GM21737 (cell line): ENCODE measurements around the gene ESPN.
"Not testable (repeated sequence)": the region's sequence is repeated elsewhere in the genome, so short reads cannot be mapped to it uniquely, and the experiment has no call there.

Experiments
- ATAC-seq: cut with Tn5 transposase; IDR thresholded peaks from one replicate; pipeline ENCODE4 v1.9.1; 2021; ENCODE audit warnings: mild to moderate bottlenecking, moderate library complexity; ENCODE audit not compliant: unreplicated experiment

Gene ESPN

DNA sequence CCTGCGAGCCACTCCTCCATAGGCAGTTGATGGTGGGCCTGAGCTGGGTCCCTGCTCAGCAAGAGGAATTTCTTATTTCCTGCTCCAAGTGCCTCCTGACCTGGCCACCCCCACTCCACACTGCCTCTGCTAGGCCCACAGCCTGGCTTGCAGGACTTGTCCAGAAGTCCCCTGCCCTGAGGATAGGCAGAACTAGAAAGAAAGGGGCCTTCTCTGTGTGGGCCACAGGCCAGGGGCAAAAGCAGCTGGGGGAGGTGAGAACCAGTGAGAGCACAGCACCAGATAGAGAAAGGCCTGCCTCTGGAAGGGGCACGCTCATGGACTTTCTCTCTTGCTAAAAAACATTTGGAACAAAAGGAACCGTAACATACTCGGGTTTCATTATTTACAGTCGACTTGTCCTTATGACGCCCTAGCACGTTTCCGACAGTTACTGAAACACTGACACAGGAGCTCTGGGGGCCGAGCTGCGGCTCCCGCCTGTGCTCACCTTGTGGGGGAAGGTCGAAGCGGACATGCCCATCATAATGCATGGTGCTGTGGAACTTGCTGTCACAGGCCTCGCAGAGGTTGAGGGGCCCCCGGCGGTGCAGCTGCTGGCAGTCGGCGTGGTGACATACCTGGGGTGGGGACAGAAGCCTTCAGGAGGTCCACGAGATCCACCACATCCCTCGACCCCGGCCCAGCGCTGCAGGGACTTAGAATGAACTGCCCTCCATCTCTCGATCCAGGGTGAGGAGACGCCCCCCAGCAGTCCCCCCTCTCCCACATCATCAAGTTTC, 52.7 kb downstream of the ESPN start:
- ATAC-seq: no peak

DNA sequence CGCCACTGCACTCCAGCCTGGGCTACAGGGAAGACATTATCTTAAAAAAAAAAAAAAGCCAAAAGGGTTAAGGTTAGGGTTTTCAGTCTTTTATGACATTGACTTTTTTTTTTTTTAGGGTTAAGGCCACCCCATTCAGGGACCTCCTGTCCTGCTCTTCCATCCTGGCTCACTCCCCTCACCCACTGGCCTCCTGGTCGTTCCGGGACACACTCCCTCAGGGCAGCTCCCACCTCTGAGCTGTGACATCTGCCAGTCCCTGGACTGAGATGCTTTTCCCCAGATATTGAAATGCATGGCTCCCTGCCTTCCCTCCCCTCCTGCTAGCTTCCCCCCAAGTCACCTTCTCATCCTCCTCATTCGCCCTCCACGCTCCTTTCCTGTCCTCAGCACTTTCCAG, 57.2 kb downstream of the ESPN start:
- no peak for ATAC-seq

DNA sequence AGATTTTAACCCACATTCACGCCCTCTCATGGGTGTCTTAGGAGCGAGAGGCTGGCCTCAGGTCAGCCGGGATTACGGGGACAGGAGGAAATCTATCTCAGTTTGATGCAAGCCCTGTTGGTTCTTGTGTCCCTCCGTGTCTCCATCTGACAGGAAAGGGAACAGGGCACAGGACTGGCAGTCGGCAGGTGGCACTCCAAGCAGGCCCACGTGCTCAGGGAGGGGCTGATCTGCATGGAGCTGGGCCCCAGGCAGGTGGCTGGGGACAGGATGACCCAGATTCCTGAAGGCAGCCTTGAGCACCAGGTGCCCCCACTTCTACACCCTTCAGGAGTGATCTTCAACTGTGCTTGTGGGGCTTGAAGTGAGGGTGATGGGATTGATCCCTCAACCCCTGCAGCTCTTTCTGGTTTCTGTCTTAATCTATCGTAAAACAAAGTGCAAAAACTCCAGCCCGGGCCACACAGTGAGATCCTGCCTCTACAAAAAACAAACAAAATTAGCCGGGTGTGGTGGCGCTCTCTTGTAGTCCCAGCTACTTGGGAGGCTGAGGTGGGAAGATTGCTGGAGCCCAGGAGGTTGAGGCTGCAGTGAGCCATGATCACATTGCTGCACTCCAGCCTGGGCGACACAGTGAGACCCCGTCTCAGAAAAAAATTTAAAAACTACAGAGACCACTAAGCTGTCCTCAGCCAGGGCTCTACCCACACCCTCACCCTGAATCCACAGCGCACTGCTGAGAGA, 58.6 kb downstream of the ESPN start:
- no peak for ATAC-seq

DNA sequence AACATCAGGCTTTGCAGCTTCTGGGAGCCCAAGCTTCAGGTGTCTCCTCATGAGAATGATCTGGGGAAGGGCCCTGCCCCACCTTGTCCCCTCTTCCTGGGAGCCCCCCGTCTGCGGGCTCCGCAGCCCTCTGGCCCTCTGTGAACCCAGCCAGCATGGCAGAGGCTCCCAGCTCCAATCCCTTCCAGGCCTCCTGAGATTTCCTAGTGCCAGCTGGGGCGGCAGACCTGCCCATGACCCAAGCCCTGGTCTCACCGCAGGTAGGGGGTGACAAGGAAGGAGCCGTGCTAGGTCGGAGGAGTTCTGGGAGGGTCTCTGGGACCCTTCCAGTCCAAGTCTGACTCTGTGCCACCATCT, 59.2 kb downstream of the ESPN start:
- no peak for ATAC-seq

DNA sequence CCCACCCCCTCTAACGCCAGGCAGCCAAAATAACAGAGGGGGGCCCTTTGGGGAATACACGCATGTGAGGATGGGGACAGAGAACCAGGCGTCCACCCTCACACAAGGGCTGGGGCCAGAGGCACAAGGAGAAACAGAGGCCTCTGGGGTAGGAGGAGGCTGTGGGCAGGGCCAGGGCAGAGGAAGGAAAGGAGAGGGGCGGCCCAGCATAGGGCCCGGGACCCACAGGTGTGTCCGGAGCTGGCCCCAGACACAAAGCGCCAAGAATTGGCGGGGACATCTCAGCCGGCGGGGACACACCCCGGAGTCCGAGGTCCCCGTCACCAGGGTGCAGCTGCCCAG, 60.2 kb downstream of the ESPN start:
- no peak for ATAC-seq

DNA sequence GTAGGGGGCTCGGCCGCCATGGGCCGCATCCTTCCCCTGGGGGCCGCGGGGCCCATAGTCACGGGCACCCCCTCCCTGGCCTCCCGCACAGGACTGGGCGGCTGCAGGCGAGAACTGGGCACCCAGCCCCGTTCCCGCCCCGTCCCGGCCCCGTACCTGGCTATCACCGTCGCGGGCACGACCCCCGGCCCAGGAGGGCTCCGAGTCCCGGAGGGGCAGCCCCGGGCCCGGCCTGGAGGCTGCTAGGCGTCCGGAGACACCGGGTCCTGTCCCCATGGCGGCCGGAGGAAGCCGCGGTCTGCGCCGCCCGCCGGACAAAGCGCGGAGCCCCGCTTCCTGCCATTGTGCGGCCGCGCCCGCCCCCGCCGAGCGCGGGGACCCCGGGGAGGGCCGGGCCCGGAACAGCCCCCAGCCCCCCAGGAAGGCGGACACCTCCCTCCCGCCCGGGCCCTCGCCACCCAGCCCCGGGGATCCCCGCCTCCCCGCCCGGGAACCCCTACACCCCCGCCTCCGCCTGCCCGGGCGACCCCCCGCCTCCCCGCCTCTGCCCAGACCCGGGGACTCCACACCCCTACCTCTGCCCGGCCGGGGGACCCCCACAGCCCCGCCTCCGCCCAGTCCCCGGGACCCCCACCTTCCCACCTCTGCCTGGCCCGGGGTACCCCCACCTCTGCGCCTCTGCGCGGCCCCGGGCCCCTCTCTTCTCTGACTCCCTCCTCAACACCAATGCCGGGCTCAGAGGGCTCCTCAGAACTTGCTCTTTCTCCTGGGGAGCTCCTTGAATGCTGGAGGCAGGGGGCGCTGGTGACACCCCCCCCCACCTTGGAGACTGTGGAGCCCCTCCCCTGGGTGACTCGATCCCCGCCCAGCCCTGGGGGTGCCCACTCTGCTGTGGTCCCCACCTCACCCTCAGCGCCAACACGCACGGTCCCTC, 60.9 kb downstream of the ESPN start:
- no peak for ATAC-seq

DNA sequence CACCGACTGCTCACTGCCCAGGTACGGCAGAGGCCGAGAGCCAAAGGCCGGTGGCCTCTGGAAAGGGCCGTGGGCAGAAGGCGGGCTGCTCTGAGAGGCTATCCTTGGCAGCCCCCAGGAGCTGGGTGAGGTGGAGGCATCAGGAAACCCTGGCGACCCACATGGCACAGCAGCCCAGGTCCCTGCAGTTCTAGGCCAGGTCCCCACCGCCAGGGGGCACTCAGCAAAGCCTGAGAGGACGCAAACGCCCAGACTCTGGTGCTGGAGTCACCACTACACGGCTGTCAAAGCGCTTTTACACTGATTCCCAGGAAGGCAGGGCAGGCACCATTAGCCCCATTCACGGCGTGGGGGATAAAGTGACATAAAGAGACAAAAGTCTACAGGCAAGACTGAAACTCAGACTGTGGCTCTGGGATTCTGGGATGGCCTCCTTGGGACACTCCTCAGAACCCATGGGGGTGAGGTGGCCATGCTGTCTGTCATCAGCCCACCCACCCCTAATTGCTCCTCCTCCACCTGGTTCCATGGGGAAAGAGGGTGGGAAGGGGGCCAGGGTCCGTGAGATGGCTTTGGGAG, 61.9 kb downstream of the ESPN start:
- ATAC-seq: no peak

DNA sequence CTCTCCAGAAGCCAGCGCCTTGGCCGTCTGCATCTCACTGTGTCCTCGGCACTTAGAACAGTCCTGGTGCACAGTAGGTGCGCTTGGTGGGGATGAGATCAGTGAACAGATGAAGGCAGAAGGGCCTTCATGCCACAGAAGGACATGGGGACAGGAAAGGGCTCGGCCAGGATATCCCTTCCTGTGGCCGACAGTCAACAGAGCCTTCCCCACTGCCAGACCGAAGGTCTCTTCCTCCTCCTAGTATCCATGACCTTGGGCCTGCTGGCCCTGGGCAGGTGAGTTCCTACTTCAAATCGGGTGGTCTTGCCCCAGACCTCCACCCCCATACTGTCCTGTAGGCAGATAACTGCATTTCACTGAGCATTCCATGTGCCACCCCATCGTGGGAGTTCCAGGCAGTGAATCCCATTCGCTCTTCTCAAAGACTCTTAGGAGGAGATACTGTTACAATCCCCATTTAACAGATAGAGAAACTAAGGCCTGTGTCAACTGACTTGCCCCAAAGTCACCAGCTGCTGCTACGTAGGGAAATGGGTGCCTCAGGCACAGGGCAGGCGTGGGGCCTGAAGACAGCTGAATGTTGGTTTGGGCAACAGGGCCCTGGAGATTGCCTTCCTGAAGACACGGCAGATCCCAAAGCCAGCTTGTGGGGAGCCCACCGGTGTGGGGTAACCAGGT, 63.4 kb downstream of the ESPN start:
- ATAC-seq: no peak

DNA sequence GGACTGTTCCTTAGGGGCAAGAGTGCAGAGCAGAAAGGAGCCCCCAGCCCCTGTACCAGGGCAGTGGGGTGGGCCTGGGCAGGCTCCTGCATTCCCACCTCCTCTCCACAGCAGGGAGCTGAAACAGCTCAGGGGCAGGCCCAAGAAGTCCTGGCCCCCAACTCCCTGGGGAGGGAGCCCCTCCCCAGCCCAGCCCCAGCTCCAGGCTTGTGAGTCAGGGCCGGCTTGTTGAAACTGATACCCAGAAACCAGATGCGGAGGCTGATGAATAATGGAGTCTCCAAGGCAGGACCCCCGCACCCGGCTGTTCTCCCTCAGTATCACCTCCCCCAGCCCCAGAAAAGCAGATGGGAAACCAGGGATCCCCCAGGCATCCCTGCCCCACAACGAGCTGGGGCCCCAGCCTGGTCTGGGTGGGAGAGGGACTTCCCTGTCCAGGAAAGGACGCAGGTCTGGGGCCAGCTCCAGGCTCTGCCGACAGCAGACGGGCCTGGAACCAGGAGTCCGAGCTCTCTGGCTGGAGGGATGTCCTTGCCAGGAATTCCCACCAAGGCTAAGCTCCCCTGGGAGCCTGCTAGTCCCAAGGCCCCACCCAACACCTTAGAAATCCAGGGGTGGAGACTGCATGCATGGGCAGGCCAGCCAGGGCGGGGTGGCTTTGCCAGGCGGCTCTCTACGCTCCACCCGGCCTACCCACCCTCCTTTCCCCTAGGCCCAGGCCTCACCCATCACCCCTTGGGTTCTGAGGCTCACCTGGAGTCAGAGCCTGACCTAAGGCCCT, 64.2 kb downstream of the ESPN start:
- no peak for ATAC-seq

DNA sequence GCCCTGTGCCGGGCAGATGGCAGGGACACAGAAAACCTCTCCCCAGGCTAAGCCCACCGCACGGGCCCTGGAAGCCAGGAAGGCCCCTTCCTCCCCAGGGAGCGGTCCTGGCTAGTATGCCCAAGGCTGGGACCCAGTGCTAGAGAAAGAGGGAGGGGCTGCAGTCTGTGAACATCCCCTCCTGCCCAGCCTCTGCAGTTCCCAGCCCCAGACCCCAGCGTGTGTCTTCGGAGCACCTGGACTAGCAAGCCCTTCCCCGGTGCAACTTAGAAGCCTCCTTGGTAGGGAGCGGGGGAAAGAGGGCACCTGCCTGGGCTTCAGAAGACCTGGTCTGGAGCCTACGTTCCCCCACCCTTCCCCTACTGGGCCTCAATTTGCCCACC, 64.8 kb downstream of the ESPN start:
- ATAC-seq: no peak

DNA sequence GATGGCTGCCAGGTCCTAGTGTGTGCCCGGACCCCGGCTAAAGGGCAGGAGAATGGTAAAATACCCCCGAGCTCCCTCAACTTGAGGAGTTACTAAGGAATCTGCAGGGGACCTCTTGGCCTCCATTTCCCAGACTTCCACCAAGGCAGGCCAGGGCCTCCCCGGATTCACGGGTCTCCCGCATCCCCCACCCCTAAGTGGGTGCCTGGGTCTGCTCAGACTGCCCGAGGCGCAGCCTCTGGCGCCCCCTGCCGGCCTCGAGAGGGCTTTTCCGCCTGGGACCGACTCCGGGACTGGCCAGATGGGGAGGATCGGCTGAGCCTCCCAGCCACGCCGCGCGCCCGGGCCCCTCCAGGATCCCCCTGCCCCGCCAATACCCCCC, 65.2 kb downstream of the ESPN start:
- ATAC-seq: peak; percentile 50

DNA sequence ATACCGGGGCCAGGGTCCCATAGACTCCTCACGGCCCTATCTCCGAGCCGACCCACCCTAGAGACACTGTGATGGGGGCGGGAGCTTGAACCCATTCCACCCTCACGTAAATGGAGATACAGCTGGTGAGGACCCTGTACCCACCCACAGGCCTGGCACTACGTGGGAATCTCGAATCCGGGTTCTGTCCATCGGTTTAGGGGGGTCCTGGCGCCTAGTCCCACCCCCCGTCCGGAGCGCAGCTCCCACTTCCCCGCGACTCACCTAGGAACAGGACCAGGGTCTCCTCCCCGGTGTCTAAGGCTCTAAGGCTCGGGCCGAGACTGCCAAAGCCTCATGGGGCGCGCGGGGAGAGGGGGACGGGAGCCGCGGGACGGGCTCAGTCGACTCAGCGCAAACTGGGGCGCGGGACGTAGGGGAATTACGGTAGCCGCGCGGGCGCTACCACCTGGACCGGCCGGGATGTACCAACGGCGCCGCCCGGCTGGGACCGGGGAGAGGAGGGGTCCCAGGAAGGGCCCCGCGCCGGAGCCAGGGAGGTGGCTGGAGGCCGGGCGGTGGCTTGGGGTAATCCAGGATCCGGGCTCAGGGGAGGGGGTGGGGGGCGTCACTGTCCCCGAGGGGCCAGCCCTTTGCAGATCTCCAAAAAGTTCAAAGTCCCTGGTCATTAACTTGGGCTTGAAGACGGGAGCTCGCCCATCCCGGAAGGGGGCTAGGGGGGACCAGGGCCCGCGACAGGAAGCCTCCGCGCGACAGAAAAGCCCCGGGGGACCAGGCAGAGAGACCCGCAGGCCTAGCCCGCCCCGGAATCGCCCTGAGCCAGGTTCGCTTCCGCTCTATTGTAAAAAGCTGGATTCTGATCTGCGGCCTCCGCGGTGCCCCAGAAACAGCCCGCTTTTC, 65.9 kb downstream of the ESPN start:
- no peak for ATAC-seq

DNA sequence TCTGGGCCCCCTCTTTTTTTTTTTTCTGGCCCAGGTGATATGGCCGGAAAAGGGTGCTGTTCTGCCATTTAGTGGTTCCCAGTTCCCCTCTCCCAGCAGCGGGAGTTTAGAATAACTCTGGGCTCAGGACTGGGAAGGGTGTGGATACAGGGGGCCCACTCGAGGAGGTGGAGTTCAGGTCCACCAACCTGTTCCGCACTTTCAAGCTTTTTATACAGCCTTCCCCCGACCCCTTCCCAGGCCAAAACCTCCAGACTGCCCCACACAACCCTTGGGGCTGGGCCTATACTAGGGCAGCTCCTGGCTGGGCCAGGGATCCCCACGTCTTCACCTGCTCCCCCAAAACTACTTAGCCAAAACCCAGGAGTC, 66.5 kb downstream of the ESPN start:
- ATAC-seq: no peak

DNA sequence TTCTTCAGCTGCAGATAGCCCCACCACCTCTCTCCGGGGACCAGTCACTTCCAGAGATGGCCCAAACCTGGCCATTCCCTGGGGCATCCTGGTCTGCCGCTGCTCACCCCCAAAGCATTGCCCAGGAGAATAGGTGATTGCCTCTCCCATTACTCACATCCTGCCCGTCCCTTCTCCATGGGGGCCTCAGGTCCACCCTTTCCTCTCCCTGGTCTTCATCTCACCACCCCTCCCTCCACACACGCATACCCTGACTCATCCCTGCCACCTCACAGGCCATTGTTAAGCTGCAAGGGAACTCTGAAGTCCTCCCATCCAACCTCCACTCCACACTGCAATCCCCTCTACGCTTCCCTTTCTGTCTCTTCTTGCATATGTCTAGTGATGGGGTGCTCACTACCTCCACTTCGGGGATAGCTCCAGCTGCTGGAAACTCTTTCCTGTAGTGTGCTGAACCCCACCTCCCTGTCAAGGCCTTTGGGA, 66.9 kb downstream of the ESPN start, which contains the start of gene PLEKHG5:
PLEKHG5 (minus strand) TSS at position 188 of the 483 bp plus-strand sequence. CDS start 14,096 bp downstream, outside the sequence.
- no peak for ATAC-seq

DNA sequence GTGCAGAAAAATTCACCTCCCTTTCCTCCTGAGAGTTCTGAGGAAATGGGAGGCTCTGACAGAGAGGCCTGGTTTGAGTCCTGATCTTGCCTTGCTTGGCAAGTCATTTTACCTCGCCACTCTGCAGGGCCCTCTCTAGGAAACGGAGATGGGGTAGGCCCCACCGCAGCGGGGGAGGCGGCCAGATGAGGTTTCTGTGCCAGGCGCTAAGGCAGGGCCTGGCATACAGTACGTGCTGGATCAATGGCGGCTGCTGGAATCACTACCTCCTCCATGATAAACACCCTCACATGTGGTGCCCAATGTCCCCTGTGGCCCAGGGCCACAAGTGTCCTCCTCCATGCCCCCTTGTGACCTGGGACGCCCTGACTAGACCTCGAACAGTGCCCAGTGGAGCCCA, 67.4 kb downstream of the ESPN start:
- no peak for ATAC-seq

DNA sequence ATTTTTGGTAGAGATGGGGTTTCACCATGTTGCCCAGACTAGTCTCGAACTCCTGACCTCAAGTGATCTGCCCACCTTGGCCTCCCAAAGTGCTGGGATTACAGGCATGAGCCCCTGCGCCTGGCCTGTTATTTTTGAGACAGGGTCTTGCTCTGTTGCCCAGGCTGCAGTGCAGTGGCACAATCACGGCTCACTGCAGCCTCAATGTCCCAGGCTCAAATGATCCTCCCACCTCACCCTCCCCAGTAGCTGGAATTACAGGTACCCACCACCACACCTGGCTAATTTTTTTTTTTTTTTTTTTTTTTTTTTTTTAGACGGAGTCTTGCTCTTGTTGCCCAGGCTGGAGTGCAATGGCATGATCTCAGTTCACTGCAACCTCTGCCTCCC, 69.3 kb downstream of the ESPN start:
- ATAC-seq: not testable (repeated sequence)

DNA sequence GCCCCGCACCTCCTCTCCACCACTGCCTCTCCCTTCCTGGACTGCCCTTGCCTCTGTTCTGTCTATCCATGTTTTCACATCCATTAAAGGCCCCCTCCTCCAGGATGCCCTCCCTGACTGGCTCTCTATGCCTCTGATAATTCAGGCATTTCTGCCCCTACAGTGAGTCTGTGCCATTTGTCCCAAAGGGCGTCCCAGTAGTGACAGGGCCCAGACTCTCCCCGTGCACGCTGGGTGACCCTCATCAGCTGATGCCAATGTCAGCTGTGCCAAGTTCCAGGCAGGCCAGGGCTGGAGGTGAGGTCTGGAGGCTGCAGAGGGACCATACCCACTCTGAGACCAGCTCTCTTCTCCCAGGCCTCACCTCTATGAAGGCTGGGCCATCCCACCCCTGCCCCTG, 70.1 kb downstream of the ESPN start:
- no peak for ATAC-seq

DNA sequence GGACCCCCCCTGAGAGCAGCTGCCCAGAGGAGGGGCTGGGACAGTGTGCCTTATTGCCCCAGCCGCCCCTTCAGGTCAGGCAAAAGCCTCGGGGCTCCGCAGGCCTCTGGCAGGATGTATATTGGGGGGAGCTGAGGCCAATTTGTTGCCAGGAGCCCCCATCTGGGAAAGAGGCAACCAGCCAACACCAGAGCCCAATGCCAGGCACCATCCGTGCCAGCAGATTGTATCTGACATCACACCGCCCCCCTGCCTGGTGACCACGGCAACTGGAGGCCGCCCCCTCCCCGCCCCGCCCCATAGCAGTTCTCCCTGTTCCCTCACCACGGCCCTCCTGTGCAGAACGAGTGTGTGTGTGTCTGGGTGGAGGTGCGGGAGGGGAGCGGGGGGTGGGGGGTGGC, 70.5 kb downstream of the ESPN start:
- ATAC-seq: no peak
